Measurements from ENCODE around the gene CORO6.

DNA sequence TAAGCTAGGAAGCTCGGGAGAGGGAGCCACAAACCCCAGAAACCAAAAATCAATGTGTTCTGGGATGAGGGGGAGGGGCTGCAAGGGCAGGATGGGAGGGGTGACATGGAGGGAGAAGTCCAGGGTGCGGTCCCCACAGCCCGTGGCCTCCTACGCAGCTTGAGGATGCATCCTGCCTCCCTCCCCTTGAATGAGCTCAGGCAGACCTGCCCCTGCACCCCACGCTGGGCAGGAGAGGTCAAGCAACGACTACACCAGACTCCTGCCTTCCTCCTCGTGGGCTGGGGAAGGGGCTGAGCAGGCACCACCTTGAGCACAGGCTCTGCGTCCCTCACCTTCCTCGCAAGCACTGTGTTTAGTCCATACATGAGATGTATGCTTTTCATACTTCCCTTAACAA is 25.9 kb downstream of the CORO6 start:
- TF ChIP-seq POLR2AphosphoS5 (IDR thresholded peaks at IDR 0.05; ENCODE audit: borderline replicate concordance, low read depth, low read length) = no peak
- no peak for TF ChIP-seq FOXP2 (optimal IDR thresholded peaks at IDR 0.05; ENCODE audit: control extremely low read depth, extremely low read length, insufficient read depth)
- TF ChIP-seq EZH2 (IDR thresholded peaks at IDR 0.05) = no peak
